Renal pelvis (tissue), 4 donors: ENCODE results near the gene NOC2L. TPM values are rescaled to one million over a fixed set of nuclear protein-coding genes. Genes with fewer than 3 reads are reported as not detected.

Source experiments
- DNase-seq: peaks from one replicate; pipeline ENCODE4 v3.0.0-alpha.2; 2013
- polyA plus RNA-seq, 3 donors: library from polyadenylated mRNA; unstranded; fragments of 120-200 nt; gene quantifications; one replicate each; pipeline ENCODE4 v1.2.1, GENCODE V29; 2013; ENCODE audit not compliant: insufficient read length in 3 of 3

NOC2L gene
- polyA plus RNA-seq, 3 donors: 65.5 to 71.9 (median 68.9) TPM

DNA sequence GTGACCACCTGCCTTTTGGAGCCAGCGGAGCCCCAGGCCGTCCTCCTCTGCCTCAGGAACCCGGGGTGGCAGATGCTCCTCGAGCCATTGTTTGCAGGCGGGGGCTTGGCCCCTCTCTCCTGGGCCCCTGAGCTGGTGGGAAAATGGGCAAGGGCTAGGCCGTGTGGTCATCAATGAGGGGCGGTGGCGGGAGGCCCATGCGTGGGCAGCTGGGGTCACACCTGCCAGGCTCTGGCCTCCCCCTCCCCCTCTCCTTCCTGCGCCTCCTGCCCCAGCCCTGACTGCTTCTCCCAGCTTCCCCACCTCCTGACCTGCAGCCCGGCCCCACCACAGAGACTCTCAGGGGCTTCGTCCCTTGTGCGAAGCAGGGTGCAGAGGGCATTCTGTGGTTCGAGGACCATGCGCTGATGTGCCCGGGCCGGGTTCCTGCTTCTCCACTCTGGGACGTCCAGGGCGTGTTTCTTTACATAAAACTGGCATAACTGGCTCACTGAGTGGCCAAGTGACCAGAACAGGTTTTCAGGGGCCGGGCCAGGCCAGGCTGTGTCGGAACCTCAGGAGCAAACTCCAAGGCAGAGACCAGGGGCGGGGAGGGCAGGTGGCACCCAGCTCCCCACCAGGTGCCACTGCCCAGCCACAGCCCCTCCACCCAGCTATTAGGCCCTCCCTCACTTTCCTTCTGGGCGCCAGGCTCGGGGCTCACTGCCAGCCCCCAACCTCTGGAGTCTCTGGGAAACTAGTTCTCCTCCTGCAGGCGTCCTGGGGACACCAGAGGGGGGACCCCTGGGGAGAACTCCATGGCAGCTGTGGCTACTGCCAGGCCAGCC, 26.1 kb downstream of the NOC2L start:
- no peak for DNase-seq

DNA sequence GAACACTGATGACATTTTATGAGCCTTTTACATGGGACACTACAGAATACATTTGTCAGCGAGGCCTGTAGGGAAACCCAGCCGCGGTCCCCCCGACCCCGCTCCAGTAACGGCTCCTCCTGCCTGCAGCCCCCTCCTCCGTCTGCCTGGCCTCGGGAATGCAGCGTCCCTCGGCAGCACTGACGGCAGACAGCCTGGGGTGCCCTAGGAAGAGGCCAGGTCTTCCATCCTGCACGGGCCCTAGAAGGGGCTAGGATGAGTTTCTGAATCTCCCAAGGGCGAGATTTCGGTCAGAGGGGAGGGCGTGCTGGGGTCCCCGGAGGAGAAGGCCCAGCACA, 26.9 kb downstream of the NOC2L start:
- no peak for DNase-seq

DNA sequence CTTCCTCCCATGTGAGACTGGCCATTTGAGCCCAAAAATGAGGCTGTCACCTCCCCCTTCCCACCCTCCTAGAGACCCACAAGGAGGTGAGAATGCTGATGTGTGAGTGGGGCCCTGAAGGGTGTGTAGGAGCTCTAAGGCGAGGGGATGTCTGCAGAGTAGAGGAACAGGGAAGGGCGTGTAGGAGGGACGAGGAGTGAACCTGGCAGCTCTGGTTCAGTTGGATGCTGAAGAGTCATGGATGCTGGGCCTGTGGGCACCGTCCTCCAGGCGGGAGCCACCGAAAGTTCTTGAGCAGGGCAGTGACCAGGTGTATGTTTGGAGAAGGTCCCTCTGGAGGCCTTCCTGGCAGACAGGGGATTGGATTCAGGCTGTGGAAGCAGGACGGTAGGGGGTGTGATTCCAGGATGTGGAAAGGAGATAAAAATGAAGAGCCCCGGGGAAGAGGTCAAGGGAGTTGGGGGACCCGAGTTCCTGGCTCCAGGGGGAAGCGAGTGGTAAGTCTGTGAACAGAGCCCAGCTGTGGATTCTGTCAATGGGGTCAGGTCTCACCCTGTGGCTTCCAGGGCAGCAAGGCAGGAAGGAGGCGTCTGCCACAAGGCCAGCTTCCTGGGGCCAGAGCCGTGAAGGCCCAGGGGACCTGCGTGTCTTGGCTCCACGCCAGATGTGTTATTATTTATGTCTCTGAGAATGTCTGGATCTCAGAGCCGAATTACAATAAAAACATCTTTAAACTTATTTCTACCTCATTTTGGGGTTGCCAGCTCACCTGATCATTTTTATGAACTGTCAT, 27.5 kb downstream of the NOC2L start:
- DNase-seq: no peak

DNA sequence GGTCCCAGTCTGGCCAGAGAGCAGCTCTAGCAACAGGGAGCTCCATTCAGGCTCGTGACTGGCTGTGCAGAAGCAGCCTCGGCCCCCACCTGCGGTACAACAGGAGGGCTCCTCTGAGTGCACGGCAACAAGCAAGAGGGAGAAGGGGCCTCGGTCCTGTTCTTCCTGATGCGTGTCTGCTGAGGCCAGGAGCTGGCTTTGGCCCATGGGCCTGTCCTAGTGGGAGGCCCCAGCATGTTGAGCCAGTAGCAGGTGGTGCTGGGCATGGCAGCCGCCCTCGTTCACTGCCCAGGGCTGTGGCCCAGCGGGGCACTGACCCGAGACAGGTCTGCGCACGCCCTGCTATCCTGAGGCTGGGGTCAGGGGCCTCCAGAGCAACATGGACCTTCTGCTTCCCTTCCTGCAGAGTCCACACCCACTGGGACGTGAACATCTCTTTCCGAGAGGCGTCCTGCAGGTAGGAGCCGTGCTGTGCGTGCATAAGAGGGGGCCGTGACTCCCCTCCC, 28.4 kb downstream of the NOC2L start:
- DNase-seq: no peak

DNA sequence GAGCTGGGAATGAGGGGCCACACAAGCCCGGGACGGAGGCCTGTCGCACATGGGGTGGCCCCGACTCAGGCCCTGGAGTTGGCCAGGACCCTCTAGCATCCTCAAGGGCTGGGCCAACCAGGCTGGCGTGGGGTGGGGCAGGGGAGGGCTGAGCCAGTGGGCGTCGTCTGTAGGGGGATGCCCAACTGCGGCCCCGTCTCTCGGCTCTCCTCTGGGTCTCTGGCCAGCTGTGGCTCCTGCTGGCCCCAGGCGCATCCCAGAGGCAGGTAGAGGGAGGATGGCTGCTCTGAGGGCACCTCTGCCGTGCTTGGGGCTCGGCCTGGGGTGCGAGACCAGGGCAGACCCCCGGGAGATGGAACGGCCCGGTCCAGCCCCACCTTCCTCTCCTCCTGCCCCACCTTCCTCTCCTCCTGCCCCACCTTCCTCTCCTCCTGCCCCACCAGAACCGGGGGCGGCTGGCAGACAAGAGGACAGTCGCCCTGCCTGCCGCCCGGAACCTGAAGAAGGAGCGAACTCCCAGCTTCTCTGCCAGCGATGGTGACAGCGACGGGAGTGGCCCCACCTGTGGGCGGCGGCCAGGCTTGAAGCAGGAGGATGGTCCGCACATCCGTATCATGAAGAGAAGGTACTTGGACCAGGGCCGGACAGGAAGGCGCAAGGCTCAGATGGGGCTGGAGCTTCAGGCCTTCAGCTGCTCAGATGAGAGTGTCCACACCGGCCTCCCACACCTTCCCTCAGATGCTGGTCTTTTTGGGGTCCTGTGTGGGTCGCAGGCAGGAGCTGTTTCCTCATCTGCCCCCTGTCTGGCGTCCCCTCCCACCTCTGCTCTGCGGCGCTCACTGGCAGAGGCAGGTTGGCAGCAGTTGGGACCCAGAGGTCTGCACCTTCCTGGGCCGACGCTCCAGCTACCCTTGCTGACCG, 29.1 kb downstream of the NOC2L start:
- no peak for DNase-seq

DNA sequence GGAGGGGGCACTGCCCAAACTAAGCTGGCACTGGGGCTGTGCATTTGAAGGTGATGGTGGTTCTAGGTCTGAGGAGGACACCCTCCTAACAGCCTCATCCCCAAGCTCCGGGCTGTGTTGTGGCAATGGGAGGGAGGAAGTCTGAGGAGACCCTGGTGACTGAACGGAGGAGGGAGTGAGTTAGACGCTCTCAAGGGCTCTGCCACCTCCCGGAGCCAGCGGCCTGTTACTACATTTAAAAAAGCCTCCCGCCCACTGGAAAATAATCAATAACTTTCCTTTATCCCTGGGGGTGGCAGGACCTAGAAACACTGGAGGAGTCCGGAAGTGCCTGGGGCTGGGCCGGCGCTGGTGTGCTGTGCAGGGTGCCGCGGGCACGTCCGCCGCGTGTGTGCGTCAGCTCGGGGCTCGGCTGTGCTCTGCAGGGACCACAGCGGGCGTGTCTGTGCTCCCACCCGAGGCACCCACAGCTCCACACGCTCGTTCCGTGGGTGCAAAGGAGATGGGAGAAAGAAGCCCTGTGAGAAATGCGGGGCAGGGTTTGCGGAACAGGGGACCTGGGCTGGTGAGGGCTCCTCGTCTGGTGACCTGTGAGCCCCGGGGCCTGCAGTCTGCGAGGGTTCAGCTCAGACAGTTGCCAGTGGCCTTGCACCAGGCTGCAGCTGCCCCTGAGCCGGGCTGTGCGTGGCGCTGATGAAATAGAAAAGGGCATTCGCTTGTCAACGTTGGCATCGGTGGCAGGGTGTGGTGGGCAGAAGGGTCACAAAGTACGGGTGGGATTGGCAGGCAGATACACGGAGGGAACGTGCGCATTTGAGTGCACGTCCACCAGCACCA, 30.0 kb downstream of the NOC2L start:
- DNase-seq: no peak

DNA sequence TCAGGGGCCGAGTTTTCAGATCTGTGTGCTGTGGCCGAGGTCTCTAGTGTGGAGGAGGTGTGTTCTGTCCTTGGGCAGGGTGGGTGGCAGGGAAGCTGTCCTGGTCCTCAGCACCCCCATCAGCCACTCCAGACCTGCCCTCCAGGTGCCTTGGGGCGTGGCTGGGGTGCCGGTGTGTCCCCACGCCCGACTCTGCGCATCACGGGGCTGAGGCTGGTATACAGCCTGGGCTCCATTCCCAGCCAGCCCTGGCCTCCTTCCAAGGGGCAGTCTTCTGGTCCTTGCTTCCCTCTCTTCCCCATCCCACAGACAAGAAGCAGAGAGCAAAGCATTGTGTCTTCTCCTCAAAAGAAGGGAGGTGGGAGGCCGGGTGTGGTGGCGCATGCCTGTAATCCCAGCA, 31.3 kb downstream of the NOC2L start:
- no peak for DNase-seq

DNA sequence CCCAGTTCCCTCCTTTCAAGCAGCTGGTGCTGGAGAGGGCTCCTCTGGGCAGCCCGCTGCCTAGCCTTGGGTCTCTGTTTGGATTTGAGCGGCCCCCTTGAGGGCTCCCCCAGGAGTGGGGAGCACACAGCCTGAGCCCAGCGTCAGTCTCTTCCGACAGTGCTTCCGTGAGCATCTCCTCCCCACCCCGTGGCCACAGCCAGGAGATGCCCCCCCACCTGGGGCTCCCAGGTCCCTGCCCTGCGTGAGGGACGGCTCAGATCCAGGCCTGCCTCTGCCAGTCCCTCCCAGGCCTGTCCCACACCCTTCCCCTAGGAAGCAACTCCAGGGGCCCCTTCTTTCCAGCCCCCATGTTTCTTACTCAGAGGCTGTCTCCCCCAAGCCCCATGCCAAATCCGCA, 31.8 kb downstream of the NOC2L start:
- no peak for DNase-seq

DNA sequence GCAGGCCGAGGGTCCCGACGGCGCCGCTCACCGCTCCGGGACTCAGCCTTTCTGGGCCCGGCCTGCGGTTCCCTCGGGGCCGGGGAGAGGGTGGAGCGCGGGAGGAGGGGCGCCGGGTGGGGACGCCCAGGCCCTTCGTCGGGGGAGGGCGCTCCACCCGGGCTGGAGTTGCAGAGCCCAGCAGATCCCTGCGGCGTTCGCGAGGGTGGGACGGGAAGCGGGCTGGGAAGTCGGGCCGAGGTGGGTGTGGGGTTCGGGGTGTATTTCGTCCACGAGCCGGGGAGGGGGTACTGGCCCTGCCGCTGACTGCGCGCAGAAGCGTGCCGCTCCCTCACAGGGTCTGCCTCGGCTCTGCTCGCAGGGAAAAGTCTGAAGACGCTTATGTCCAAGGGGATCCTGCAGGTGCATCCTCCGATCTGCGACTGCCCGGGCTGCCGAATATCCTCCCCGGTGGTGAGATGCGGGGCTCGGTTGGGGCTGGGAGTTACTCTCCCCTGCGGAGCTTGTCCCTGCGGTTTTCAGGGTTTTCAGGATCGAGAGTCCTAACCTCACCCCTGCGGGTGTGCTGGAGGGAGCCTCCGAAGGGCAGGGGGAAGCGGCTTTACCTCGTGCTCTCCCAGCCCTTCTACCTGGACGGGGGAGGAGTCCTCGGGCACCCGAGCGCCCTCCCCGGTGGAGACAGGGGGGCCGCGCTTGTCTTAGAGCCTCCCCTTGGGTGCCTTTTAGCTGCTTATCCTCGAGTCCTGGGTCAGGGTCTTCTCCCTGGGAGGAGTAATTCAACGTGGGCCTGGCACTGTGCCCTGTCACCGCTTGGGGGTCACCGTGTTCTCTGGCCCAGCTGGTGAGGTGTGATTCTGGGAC, 33.3 kb downstream of the NOC2L start:
- no peak for DNase-seq

DNA sequence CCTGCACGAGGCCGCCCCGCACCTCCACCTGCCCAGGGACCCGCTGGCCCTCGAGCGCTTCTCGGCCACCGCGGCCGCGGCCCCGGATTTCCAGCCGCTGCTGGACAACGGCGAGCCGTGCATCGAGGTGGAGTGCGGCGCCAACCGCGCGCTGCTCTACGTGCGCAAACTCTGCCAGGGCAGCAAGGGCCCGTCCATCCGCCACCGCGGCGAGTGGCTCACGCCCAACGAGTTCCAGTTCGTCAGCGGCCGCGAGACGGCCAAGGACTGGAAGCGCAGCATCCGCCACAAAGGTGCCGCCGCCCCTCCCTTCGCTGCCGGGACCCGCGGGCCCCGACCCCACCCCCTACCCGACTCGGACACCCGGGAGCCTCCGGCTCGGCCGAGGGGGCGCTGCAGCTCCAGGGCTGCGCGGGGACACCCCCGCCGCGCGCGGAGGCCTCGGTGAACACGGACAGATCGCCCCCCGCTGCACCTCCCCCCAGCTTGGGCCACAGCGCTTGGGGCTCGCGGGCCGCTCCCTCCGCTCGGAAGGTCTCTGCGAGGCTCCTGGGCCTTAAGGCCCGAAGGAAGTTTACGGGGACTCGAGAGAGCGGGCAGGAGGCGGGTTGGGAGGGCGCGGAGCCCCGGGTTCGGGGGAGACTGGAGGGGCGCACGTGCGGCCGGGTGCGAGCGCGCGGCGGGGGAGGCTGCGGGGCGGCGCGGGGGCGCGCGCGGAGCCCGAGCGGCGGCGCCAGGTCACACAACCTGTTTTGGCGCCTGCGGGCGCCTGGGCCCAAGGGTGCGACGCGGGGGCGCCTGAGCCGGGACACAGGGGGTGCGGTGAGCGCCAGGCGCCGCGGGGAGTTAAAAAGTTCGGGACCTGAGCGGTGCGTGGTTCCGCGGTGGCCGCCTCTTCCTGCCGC, 34.1 kb downstream of the NOC2L start:
- no peak for DNase-seq

DNA sequence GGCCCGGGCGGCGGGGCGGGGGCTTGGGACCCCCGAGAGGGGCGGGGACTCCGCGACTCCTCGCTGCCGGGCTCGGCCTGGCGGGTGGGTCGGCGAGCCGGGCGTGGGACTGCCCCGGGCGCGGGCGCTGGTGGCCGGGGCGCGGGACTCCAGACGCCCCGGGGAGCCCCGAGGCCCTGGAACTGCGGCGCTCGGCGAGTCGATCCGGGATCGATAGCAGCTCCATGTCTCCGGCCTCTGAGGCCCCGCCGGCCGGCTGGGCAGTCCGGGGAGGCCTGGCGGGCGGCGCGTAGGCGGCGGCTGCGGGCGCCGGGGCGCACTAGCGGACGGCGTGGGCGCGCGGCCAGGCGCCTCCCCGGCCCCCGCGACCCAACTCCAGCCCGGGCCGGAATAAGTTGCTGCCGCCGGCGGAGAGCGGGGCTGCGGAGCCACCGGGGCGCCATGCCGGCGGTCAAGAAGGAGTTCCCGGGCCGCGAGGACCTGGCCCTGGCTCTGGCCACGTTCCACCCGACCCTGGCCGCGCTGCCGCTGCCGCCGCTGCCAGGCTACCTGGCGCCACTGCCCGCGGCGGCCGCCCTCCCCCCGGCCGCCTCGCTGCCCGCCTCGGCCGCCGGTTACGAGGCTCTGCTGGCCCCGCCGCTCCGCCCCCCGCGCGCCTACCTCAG, 34.9 kb downstream of the NOC2L start:
- no peak for DNase-seq

DNA sequence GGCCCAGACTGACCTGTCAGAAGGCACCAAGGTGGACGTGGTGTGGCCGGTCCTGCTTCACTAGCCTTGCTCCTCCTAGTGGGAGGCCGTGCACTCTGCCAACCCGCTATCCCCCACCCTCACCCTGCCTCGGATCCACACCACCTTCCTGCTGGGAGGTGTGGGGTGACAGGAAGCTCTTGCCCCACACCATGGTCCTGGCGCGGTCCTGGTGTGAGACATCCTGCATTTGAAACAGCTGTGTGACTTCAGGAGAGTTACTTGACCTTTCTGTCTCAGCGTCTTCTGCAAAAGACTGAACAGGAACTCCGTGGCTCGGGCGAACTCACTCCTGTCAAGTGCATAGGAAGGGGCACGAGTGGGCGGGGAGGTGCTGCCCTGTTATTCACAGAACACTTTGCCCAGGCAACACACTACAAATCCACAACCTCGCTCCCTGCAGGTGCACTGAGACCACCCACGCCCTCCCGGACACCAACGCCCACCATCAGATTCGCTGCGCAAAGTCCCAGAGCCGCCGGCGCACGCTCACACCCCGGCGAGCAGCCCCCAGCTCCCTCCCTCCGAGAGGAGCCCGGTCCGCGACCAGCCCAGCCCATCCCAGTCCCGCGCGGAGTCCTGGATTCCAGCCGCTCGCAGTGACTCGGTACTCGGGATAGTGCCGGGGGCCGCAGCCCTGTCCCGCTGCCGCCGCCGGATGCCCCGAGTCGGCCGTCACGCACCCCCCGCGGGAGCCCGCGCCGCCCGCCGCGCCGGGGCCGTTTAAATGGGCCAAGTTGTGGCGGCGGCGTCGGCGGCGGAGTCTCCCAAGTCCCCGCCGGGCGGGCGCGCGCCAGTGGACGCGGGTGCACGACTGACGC, 35.7 kb downstream of the NOC2L start, which contains the start of gene SAMD11:
Gene SAMD11, plus strand, starts transcription at position 793 of the 860 bp plus-strand sequence. CDS start 509 bp downstream, outside the sequence.
- peak; percentile 94 for DNase-seq

DNA sequence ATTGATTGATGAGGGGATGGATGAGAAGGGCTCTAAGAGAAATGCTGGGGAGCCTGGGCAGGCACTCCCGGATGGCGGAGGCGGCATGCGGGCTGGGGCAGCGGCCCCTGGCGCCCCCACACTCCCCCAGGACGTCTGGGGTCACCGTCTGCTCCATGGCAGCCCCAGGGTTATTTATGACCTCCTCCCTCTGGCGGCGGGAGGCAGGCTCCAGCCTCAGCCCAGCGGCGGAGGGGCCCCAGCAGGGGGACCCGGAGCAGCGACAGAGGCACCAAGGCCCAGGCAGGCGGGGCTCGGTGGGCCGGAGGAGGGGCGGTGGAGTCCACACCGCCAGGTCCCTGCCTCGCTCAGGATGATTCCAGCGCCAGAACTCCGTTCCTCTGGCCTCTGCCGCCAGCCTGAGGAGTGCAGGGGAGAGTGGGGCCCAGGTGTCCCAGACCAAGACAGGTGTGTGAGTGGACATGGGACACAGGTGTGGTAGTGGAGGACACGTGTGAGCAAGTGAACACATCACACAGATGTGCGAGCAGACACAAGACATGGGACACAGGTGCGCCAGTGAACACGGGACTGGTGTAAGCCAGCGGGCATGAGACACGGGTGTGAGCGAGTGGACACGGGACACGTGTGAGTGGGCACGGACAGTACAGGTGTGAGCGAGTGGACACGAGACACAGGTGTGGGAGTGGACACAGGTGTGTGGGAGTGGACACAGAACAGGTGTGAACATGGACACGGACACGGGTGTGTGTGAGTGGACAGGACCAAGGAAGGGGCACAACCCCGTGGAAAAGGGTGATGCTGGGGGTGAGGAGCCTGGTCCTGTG, 37.8 kb downstream of the NOC2L start:
- peak; percentile 92 for DNase-seq

DNA sequence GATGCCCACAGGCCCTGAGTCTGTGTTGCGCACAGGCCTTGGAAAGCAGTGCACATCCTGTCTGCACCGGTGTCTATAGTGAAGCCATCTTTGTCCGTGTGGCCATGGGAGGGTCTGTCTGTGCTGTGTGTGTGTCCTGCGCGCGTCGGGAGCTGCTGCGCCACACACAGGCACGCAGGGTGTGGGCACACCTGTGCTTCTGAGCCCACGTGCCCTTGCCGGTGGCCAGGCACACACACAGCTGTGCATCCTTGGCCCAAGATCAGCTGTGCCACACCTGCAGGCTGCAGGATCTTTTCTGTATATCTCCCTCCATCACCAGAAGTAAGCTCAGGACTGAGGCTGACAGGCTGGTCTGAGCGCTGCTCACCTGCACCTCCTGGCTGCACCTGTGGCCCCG, 38.5 kb downstream of the NOC2L start:
- DNase-seq: no peak

DNA sequence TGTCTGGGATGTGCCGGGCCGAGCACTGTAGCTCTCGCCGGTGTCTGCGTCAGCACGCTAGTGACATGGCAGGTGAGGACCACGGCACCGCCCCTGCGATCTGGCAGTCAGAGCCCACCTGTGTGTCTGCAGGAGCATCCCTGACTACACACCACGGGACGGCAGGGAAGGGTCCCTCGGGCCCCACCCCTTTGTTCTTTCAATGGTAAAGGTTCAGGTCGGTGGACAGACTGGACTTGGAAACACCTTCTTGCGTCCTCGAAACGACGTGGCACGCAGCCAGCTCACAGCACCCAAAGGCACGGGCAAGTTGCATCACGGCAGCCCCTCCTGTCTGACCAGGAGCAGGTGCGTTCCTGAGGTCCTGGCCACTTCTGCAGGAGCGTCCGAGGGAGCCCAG, 39.0 kb downstream of the NOC2L start:
- no peak for DNase-seq

DNA sequence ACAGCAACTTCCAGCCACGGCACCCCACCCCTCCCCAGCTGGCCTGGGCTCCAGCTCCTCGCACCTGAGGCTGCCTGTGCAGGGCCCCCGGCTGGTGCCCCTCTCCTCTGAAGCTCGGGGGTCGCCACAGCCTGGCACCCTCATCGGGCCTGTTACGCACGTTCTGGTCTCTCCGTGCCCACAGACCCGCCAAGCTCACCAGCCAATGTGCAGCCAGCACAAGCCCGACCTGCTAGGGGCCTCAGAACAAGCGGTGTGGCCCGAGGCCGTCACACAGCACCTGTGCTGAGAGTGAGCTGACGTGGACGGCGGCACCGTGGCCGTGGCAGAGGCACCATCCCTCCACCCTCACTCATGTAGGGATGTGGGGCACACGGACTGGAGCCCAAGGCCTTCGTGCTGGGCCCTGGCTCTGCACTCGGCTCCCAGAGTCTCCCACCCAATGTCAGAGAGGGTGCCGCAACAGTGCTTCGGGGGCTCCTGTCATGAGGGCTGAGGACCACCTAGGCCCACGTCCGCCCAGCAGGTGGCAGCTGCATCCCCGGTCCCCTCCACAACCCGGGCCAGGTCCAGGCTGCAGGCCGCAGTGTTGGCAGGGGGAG, 39.7 kb downstream of the NOC2L start:
- no peak for DNase-seq
